GM19395 (cell line): ENCODE measurements around the gene PLXNA3.

ENCODE experiments used
- ATAC-seq: cut with Tn5 transposase; IDR thresholded peaks from one replicate; pipeline ENCODE4 v1.9.1; 2021; ENCODE audit warnings: mild to moderate bottlenecking, moderate library complexity; ENCODE audit not compliant: unreplicated experiment

Gene PLXNA3

GRCh38 chrX:154434394-154435168 is 23.5 kb upstream of the PLXNA3 start:
- no peak for ATAC-seq

- ATAC-seq: no peak
Observed at GRCh38 chrX:154435171-154435733, 22.8 kb upstream of the PLXNA3 start.

- peak; percentile 30 for ATAC-seq
Observed at GRCh38 chrX:154436374-154436982, 21.6 kb upstream of the PLXNA3 start.

GRCh38 chrX:154436983-154437752 is 20.9 kb upstream of the PLXNA3 start, which contains the start of gene GDI1:
Gene GDI1 (plus strand): TSS chrX:154437154. CDS start chrX:154437255, 101 bp downstream.
- ATAC-seq: peak; percentile 49

GRCh38 chrX:154437971-154438893 is 19.8 kb upstream of the PLXNA3 start:
- ATAC-seq: no peak

GRCh38 chrX:154439841-154440240 is 18.2 kb upstream of the PLXNA3 start:
- ATAC-seq: no peak

GRCh38 chrX:154440623-154441357 is 17.3 kb upstream of the PLXNA3 start:
- no peak for ATAC-seq

GRCh38 chrX:154441564-154441963 is 16.5 kb upstream of the PLXNA3 start:
- no peak for ATAC-seq

- no peak for ATAC-seq
Observed at GRCh38 chrX:154441984-154442707, 15.9 kb upstream of the PLXNA3 start.

- peak; percentile 25 for ATAC-seq
Observed at GRCh38 chrX:154443479-154443910, 14.6 kb upstream of the PLXNA3 start.

GRCh38 chrX:154443992-154444754 is 13.9 kb upstream of the PLXNA3 start, which contains the start of gene FAM50A:
Gene FAM50A (plus strand): TSS chrX:154444141. CDS start chrX:154444236, 95 bp downstream.
- ATAC-seq: peak; percentile 77

GRCh38 chrX:154444755-154445246 is 13.3 kb upstream of the PLXNA3 start:
- no peak for ATAC-seq

GRCh38 chrX:154445776-154446175 is 12.3 kb upstream of the PLXNA3 start:
- ATAC-seq: no peak

- ATAC-seq: no peak
Observed at GRCh38 chrX:154446430-154446829, 11.7 kb upstream of the PLXNA3 start.

GRCh38 chrX:154448484-154448883 is 9.6 kb upstream of the PLXNA3 start:
- no peak for ATAC-seq

- ATAC-seq: no peak
Observed at GRCh38 chrX:154449618-154450017, 8.5 kb upstream of the PLXNA3 start.

GRCh38 chrX:154450312-154450711 is 7.8 kb upstream of the PLXNA3 start:
- no peak for ATAC-seq

- ATAC-seq: no peak
Observed at GRCh38 chrX:154452823-154453222, 5.3 kb upstream of the PLXNA3 start.
